Fibroblast of lung (primary cell): ENCODE data around the gene MYOM3. TPM values are rescaled to one million over a fixed set of nuclear protein-coding genes. Genes with fewer than 3 reads are reported as not detected.
A peak's percentile ranks its signal among the peaks of the same experiment; 100 is the strongest.

Experiments used
- DNase-seq, 2 donors: peaks; one replicate each; pipeline versions ENCODE4 v3.0.0 to v3.0.0-alpha.2; 2010; ENCODE audit warnings: low read depth in 2 of 2
- H2AFZ ChIP-seq: 2 replicates; pipeline ENCODE4 v1.5.1; 2012; ENCODE audit warnings: low read length, control low read depth, inconsistent platforms
- H3K27ac ChIP-seq: 2 replicates; pipeline ENCODE4 v1.5.1; 2011; ENCODE audit warnings: low read length, control low read depth; ENCODE audit not compliant: insufficient read depth
- H3K27me3 ChIP-seq: 2 replicates; pipeline ENCODE4 v1.5.1; 2011; ENCODE audit warnings: mild to moderate bottlenecking, low read length; ENCODE audit not compliant: control insufficient read depth, insufficient read depth
- H3K36me3 ChIP-seq: 2 replicates; pipeline ENCODE4 v1.5.1; 2011; ENCODE audit warnings: low read length; ENCODE audit not compliant: control insufficient read depth, insufficient read depth
- H3K4me1 ChIP-seq: 2 replicates; pipeline ENCODE4 v1.5.1; 2011; ENCODE audit warnings: low read length; ENCODE audit not compliant: control insufficient read depth, insufficient read depth; ENCODE audit errors: extremely low read depth
- H3K4me2 ChIP-seq: 2 replicates; pipeline ENCODE4 v1.5.1; 2011; ENCODE audit warnings: low read length, control low read depth; ENCODE audit not compliant: insufficient read depth; ENCODE audit errors: extremely low read depth
- H3K4me3 ChIP-seq, 4 experiments: fragments of 200-600 bp in 1 of 4; sonication (generic) in 1 of 4; replicated peaks in 1 of 4; 2 replicates each; pipeline ENCODE4 v1.5.1; 2011 to 2016; ENCODE audit warnings: low read length in 4 of 4, low read depth in 3 of 4, mild to moderate bottlenecking in 3 of 4, control low read depth in 2 of 4, inconsistent platforms in 1 of 4, mixed read lengths in 1 of 4; ENCODE audit not compliant: insufficient read depth in 1 of 4; ENCODE audit errors: control extremely low read depth in 1 of 4
- H3K79me2 ChIP-seq: 2 replicates; pipeline ENCODE4 v1.5.1; 2012; ENCODE audit warnings: mild to moderate bottlenecking, low read length, inconsistent platforms; ENCODE audit not compliant: control insufficient read depth, insufficient read depth
- H3K9ac ChIP-seq: 2 replicates; pipeline ENCODE4 v1.5.1; 2011; ENCODE audit warnings: mild to moderate bottlenecking, low read length, control low read depth; ENCODE audit not compliant: insufficient read depth
- H3K9me3 ChIP-seq: 2 replicates; pipeline ENCODE4 v1.5.1; 2012; ENCODE audit warnings: low read depth, low read length; ENCODE audit not compliant: control insufficient read depth, insufficient read depth
- H4K20me1 ChIP-seq: 2 replicates; pipeline ENCODE4 v1.5.1; 2011; ENCODE audit warnings: low read length; ENCODE audit not compliant: control insufficient read depth, insufficient read depth; ENCODE audit errors: extremely low read depth
- EZH2 ChIP-seq: IDR thresholded peaks from 2 replicates; pipeline ENCODE4 v1.5.1; 2012; ENCODE audit warnings: low read length, control low read depth, mild to moderate bottlenecking; ENCODE audit errors: missing control alignments
- polyA plus RNA-seq, 2 donors: library from polyadenylated mRNA; depleted of rRNA in 1 of 2; stranded (reverse) in 1 of 2; unstranded in 1 of 2; fragments of >200 nt; gene quantifications; 2 replicates each; pipeline ENCODE4 v1.2.1, GENCODE V29; 2011 to 2012; ENCODE audit warnings: missing spikeins in 1 of 2
- total RNA-seq: library from RNA; depleted of rRNA; stranded (reverse); fragments of >200 nt; gene quantifications from 2 replicates; pipeline ENCODE4 v1.2.1, GENCODE V29; 2014
- TF ChIP-seq, protein P1 (sequence below), 2 donors: IDR thresholded peaks in 1 of 2; conservative IDR thresholded peaks in 1 of 2; 1 replicate in 1 of 2; 2 replicates in 1 of 2; pipeline ENCODE4 v1.5.1; 2011 to 2012; ENCODE audit warnings: low read length in 2 of 2, control low read depth in 1 of 2, inconsistent platforms in 1 of 2, low read depth in 1 of 2, mild to moderate bottlenecking in 1 of 2

MYOM3 gene
- total and polyA plus RNA-seq, 2 donors (not counting 1 experiment from before 2014, with no cell fraction given), result not detected

DNA sequence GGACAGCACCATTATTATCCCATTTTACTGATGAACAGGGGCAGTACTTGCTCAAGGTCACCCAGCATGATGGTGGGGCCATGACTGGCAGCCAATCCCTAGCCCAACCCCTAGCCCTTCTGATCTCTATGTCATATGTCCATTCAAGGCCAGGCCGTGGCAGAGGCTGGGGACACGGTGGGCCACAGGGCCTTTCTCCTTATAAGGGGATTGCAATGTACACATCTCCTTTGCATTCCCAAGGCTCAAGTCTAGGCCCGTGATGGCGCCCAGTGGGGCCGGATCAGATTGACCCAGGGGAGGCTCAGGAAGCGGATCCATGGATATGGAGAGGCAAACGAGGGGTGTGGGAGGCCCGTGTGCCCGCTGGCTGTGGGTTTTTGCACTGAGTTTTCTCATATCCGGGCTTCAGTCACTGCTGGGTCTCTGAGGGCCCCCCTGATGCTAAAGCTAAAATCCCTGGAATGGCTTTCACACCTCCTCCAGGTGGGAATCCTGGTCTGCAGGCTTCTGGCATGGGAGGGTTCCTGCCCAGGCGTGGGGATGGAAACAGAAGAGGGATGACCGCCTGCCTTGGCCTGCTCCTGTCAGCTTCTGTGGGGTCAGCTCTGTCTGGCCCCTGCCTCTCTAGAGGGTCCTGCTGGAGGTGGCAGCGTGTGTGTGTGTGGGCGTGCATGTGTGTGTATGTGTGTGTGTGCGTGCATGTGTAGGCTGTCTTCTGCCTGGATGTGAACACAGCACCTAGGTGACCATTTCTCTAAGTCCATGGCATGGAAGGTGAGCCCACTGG lies 2.1 kb downstream of the MYOM3 start:
- Histone ChIP-seq H3K27me3 (peaks cover 7% of the 10 kb centered on the region), H2AFZ (no peak overlapping the region), H3K27ac (no peak overlapping the region), H3K9ac (no peak overlapping the region), H4K20me1 (no peaks in the 10 kb centered on the region), H3K79me2 (no peaks in the 10 kb centered on the region), H3K4me3 (no peak overlapping the region), H3K9me3 (no peaks in the 10 kb centered on the region), H3K36me3 (no peaks in the 10 kb centered on the region), H3K4me1 (no peaks in the 10 kb centered on the region), H3K4me2 (no peak overlapping the region)
- DNase-seq, result no peak
- no peak for TF ChIP-seq EZH2
- TF ChIP-seq, protein P1, sequence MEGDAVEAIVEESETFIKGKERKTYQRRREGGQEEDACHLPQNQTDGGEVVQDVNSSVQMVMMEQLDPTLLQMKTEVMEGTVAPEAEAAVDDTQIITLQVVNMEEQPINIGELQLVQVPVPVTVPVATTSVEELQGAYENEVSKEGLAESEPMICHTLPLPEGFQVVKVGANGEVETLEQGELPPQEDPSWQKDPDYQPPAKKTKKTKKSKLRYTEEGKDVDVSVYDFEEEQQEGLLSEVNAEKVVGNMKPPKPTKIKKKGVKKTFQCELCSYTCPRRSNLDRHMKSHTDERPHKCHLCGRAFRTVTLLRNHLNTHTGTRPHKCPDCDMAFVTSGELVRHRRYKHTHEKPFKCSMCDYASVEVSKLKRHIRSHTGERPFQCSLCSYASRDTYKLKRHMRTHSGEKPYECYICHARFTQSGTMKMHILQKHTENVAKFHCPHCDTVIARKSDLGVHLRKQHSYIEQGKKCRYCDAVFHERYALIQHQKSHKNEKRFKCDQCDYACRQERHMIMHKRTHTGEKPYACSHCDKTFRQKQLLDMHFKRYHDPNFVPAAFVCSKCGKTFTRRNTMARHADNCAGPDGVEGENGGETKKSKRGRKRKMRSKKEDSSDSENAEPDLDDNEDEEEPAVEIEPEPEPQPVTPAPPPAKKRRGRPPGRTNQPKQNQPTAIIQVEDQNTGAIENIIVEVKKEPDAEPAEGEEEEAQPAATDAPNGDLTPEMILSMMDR (conservative IDR thresholded peaks at IDR 0.05 in 1 of 2, IDR thresholded peaks at IDR 0.05 in 1 of 2; ENCODE audit: low read depth in 1 of 2, low read length in 2 of 2), result no peak

DNA sequence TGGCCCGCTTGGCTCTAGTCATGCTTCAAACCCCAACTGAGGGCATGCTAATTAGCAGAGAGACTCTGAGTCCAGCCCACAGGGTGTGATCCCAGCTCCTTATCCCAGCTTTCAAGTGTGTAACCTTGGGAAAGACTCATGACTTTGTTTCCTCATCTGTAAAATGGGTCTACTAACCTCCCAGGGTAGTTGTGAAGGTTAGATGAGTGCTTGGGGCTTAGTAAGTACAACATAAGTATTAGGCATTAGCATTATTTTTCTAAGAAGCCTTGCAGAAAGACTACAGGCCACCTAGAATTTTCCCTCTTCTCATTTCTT lies 2.8 kb downstream of the MYOM3 start:
- Histone ChIP-seq H3K9ac (no peak overlapping the region), H3K27me3 (peaks cover 6% of the 10 kb centered on the region), H3K4me1 (no peaks in the 10 kb centered on the region), H3K4me2 (no peak overlapping the region), H2AFZ (no peak overlapping the region), H3K27ac (no peak overlapping the region), H3K79me2 (no peaks in the 10 kb centered on the region), H3K36me3 (no peaks in the 10 kb centered on the region), H3K9me3 (no peaks in the 10 kb centered on the region), H4K20me1 (no peaks in the 10 kb centered on the region), H3K4me3 (no peak overlapping the region)
- TF ChIP-seq, protein P1 (conservative IDR thresholded peaks at IDR 0.05 in 1 of 2, IDR thresholded peaks at IDR 0.05 in 1 of 2; ENCODE audit: low read depth in 1 of 2, low read length in 2 of 2), result no peak
- TF ChIP-seq EZH2, result no peak
- DNase-seq, result no peak

- Histone ChIP-seq H3K9ac (no peak overlapping the region), H2AFZ (no peak overlapping the region), H3K36me3 (no peaks in the 10 kb centered on the region), H3K9me3 (no peaks in the 10 kb centered on the region), H3K4me2 (no peak overlapping the region), H3K79me2 (no peaks in the 10 kb centered on the region), H3K4me3 (no peak overlapping the region), H3K27ac (no peak overlapping the region), H3K4me1 (no peaks in the 10 kb centered on the region), H3K27me3 (peaks cover 6% of the 10 kb centered on the region), H4K20me1 (no peaks in the 10 kb centered on the region)
- peak; percentile 43 to 93 for DNase-seq
- TF ChIP-seq, protein P1 (conservative IDR thresholded peaks at IDR 0.05 in 1 of 2, IDR thresholded peaks at IDR 0.05 in 1 of 2; ENCODE audit: low read depth in 1 of 2, low read length in 2 of 2), result no peak
- no peak for TF ChIP-seq EZH2
These were observed 3.4 kb downstream of the MYOM3 start for GRCh38 chr1:24108334-24109165.
